Right hindlimb (tissue), 1 donor: ENCODE data around the gene WDR81.
"Not testable (repeated sequence)": the region's sequence is repeated elsewhere in the genome, so short reads cannot be mapped to it uniquely, and the experiment has no call there.

Experiments used
- DNase-seq: peaks from one replicate; pipeline ENCODE4 v3.0.0-alpha.2; 2018

The WDR81 gene

DNA sequence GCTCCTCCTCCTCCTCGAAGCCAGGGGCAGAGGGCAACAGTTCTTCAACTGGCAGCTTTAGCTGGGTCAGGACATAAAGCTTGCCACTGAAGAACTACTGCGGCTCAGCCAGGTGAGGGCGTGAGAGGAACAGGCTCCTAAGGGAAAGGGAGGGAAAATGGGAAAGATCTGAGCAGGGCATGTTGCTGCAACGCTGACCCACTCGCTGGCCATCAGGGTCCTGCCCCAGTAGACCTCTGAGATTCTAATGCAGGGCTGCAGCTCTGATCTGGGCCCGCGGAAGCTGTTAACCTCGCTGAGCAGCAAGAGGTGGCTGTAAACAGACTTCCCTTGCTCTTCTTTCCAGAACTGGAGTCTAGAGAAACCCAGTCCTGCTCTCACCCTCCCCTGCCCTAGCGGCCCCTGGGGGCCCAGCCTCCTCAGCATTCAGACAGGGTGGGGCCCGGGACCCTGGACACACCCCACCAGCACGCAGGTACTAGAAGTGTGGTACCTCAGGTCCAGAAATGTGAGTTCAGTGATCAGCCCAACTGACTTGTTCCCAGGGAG is 10.6 kb upstream of the WDR81 start:
- DNase-seq: no peak

DNA sequence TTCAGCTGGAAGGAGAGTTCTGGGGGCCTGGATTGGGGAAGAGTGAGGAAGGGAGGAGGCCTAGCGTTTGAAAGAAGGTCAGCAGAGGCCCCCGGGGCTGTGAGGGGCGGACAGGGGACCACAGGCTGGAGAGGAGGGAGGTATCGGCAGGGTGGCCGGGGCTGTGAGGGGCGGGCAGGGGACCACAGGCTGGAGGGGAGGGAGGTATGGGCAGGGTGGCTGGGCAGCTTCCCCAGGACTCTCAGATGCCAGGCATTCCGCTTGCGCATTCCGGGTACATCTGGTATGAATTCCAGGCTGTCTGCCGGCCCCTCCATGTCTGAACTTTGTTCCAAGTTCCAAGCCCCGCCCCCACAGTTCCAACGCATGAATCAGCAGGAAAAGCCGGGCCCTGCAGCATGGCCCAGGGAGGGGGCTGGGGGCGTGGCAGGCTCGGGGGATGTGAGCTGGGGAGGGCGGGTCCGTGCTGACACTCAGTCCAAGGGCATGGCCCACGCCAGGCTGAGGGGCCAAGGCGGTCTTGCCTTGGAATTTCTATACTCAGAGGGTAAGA is 10.0 kb upstream of the WDR81 start:
- DNase-seq: peak; percentile 99

DNA sequence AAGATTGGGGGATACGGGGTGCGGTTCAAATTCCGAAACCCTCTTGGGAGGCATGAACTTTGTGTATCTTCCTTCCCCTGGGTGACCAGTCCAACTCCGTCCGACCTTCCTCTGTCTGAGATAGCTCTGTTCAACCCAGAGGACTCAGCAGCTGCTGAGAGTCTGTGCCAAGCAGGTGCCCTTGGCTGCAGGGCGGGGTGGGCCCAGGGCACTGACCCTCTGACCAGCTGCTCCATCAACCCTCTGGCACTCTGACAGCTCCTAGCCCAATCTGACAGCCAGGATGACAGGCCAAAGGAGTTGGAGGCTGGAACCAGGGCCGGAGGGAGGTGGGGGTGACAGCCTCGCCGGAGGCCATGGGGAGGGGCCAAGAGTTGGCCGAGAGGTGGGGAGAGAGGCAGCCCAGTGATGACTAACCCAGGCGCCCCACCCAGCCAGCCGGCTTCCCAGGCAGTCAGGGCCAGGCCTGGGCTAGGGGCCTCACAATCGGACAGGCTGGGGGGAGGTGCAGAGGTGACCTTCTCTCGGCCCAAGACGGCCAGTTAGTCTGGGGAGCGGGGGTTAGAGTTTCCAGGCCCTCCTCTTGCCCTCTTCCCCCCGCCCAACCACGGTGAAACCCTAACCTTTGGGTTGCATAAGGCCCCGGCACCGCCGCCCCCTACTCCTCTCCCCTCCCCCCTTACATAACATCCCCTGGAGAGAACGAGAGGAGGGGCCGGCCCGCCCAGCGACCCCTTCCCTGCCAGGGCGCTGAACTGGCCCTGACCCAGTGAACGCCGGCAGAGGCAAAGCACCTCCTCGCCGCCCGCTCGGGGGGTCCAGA is 9.3 kb upstream of the WDR81 start:
- peak; percentile 94 for DNase-seq

DNA sequence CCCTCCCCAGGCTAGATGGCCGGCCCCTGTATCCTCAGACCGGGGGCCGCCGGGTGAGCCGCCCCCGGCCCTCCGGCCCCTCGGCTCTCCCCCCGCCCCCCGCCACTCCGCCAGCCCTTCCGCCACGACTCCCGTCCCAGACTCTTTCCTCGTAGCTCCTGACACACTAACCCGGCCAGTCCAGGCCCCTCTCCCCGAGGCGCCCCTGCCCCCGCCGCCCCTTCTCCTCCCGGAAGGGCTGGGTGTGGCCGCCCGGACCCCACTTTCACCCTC is 8.8 kb upstream of the WDR81 start:
- no peak for DNase-seq

DNA sequence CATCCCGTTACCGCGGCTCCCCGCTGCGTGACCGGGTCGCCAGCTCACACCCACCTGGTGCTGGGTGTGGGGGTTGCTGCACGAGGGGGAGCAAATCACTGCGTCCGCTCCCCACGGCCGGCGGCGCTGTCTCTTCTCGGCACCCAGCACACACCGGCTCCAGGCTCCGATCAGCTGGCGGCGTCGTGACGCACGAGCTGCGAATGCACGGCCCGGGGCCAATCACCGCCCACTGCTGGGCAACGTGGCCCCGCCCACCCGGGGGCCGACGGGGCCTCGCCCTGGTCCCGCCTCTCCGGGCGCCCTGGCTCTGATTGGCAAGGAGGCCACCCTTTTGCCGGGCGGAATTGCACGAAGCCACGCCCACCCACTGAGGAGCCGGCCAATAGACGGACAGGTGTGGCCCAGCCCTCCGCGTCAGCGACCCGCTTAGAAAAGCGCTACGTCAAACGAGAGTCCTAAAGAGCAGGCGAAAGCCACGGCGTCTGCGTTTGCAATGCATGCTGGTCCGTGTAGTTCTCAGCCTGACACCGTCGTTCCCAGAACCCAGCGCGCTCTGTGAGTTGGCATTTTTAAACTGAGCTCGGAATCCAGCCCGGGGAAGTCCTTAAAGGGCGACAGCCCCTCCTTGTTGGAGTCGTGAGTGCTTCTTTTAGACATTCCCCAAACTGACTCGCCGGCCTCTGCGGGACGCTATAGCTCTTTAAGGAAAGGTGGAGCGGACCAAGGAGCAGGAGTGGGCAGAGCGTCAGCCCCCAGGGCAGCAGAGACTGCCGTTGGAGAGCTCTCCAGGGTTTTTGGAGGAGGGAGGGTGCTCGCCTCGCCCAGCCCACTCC is 8.2 kb upstream of the WDR81 start:
- peak; percentile 100 for DNase-seq

DNA sequence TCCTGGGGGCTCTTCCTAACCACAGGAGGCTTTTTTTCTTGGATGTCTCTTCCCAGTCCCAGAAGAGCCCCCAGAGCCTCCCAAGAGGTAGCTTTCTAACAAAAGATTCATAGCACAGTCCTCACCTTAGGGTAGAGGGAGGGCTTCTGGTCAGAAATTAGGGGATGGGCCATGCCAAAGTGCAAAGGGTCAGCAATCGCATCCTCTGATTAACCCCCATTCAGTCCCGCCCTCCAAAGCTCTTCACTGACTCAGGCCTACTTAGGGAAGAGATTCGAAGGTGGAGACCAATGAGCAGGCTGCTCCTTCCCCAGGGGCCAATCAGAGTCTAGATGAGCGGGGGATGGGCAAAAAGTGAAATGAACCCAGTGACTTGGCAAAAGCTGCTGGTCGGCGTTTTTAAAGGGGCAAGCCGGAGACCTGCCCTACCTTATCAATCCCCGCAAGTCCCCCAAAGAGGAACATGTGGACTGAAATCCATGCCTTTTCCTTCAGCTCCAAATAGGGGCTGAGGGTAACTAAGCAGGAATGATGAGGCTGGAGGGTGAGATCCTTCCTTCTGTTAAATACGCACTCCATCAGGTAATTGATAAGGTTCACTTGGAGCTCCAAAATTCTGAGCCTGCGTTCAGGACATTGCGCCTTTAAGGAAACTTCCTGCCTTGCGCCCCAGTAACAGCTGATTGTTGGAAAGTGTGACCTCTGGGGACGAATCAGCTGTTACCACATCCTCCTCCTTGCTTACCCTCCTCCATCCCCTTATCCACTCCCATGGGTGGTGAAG is 7.4 kb upstream of the WDR81 start:
- peak; percentile 93 for DNase-seq

DNA sequence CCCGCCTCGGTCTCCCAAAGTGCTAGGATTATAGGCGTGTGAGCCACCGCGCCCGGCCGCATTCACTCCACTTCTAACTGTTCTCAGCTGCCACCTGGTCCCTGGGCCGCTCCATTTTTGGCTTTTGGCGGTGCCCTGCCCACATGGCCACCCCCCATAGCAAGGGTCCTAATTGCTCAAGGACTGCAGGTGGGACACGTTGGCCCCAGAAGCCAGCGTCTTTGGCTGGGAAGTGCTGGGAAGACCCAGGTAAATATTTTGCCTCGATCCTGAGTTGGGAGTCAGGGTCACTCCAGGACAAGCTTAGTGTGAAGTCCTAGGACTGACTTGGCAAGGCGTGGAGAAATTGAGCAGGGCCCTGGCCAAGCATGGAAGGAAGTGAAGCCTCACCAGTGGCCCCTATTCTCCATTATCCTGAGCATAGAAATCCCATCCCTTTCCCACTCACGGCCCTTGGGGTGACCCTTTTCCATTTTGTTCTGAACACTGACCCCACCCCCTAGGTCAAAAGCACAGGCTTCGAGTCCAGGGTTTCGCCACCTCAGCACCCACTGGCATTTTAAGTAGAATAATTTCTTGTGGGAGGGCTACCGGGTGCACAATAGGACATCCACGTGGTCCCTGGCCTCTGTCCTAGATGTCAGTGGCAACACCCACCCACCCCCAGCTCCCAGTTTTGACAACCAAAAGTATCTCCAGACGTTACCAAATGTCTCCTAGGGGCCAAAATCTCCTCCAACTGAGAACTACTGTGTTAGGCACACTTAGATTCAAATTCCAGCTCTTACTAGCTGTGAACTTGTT is 5.9 kb upstream of the WDR81 start:
- no peak for DNase-seq

DNA sequence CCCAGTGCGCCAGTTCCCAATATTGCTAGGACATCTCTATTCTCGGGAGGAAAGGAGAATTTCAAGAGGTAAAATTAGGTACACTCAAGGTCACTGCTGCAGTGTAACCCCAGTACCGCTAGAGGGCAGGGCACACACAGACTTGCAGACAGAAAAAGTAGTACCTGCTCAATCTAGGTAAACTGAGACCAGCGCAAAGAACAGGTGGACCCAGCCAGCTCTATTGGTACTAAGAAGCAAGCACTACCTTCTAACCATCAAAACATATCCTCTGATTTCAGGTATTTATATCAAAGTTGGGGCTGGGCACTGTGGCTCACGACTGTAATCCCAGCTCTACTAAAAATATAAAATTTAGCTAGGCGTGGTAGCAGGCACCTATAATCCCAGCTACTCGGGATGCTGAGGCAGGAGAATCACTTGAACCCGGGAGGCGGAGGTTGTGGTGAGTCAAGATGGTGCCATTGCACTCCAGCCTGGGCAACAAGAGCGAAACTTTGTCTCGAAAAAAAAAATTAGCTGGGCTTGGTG is 3.6 kb upstream of the WDR81 start:
- no peak for DNase-seq

DNA sequence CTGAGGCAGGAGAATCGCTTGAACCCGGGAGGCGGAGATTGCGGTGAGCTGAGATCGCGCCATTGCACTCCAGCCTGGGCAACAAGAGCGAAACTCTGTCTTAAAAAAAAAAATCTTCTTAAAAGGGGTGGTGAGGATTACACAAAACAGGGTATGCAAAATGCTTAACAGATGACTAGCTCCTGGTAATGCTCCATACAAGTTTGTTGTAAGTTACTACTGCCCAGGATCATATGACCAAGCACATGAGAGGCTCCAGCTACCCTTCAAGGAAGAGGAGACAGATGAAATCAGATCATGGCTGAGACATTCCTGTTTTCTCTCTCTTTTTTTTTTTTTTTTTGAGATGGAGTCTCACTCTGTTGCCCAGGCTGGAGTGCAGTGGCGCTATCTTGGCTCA is 2.5 kb upstream of the WDR81 start:
- DNase-seq: not testable (repeated sequence)

DNA sequence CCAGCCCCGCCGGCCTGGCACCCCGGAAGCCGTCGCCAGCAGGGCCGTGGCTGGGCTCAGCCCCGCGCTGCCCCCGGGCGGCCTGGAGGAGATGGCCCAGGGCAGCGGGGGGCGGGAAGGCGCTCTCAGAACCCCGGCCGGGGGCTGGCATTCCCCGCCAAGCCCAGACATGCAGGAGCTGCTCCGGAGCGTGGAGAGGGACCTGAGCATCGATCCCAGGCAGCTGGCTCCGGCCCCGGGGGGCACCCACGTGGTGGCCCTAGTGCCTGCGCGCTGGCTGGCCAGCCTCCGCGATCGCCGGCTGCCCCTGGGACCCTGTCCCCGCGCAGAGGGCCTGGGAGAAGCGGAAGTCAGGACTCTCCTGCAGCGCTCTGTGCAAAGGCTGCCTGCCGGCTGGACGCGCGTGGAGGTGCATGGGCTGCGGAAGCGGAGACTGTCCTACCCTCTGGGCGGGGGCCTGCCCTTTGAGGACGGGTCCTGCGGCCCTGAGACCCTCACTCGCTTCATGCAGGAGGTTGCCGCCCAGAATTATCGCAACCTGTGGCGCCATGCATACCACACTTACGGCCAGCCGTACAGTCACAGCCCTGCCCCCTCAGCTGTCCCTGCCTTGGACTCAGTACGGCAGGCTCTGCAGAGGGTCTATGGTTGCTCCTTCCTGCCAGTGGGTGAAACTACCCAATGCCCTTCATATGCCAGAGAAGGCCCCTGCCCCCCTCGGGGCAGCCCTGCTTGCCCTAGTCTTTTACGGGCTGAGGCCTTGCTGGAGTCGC is 551 bp downstream of the WDR81 start:
- no peak for DNase-seq

DNA sequence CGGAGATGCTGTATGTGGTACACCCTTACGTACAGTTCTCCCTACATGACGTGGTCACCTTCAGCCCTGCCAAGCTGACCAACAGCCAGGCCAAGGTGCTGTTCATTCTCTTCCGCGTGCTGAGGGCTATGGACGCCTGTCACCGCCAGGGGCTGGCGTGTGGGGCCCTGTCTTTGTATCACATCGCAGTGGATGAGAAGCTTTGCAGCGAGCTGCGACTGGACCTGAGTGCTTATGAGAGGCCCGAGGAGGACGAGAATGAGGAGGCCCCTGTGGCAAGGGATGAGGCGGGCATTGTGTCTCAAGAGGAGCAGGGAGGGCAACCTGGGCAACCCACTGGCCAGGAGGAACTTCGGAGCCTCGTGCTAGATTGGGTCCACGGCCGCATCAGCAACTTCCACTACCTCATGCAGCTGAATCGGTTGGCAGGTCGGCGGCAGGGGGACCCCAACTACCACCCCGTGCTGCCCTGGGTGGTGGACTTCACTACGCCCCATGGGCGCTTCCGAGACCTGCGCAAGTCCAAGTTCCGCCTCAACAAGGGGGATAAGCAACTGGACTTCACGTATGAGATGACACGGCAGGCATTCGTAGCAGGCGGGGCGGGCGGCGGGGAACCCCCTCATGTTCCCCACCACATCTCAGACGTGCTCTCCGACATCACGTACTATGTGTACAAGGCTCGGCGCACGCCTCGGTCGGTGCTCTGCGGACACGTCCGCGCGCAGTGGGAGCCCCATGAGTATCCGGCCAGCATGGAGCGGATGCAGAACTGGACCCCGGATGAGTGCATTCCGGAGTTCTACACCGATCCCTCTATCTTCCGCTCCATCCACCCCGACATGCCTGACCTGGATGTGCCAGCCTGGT is 1.4 kb downstream of the WDR81 start:
- peak; percentile 16 for DNase-seq

DNA sequence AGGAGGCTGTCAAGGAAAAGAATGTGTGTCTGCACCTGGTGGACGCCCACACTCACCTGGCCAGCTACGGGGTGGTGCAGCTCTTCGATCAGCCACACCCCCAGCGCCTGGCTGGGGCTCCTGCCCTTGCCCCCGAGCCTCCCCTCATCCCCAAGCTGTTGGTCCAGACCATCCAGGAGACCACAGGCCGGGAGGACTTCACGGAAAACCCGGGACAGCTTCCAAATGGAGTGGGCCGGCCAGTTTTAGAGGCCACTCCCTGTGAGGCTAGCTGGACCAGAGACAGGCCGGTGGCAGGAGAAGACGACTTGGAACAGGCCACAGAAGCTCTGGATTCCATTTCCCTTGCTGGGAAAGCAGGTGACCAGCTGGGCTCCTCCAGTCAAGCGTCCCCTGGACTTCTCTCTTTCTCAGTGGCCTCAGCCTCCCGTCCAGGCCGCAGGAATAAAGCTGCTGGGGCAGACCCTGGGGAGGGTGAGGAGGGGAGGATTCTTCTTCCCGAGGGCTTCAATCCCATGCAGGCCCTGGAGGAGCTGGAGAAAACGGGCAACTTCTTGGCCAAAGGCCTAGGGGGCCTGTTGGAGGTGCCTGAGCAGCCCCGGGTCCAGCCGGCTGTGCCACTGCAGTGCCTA is 2.2 kb downstream of the WDR81 start:
- DNase-seq: peak; percentile 19

DNA sequence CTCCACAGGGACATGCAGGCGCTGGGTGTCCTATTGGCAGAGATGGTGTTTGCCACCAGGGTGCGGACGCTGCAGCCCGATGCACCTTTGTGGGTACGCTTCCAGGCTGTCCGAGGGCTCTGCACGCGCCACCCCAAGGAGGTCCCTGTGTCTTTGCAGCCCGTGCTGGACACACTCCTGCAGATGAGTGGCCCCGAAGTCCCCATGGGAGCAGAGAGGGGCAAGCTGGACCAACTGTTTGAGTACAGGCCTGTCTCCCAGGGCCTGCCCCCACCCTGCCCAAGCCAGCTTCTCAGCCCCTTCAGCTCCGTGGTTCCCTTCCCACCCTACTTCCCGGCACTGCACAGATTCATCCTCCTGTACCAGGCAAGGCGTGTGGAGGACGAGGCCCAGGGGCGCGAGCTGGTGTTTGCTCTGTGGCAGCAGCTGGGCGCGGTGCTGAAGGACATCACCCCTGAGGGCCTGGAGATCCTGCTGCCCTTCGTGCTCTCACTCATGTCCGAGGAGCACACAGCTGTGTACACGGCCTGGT is 2.8 kb downstream of the WDR81 start:
- DNase-seq: no peak

DNA sequence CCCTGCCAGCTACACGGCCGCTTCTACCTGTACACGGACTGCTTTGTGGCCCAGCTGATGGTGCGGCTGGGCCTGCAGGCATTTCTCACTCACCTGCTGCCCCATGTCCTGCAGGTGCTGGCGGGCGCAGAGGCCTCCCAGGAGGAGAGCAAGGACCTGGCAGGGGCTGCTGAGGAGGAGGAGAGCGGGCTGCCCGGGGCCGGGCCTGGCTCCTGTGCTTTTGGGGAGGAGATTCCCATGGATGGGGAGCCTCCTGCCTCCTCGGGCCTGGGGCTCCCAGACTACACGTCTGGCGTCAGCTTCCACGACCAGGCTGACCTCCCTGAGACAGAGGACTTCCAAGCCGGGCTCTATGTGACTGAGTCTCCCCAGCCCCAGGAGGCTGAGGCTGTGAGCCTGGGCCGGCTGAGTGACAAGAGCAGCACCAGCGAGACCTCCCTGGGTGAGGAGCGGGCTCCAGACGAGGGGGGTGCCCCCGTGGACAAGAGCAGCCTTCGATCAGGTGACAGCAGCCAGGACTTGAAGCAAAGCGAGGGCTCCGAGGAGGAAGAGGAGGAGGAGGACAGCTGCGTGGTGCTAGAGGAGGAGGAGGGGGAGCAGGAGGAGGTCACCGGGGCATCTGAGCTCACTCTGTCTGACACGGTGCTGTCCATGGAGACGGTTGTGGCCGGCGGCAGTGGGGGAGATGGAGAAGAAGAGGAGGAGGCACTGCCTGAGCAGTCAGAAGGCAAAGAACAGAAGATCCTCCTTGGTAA is 3.5 kb downstream of the WDR81 start:
- peak; percentile 16 for DNase-seq

DNA sequence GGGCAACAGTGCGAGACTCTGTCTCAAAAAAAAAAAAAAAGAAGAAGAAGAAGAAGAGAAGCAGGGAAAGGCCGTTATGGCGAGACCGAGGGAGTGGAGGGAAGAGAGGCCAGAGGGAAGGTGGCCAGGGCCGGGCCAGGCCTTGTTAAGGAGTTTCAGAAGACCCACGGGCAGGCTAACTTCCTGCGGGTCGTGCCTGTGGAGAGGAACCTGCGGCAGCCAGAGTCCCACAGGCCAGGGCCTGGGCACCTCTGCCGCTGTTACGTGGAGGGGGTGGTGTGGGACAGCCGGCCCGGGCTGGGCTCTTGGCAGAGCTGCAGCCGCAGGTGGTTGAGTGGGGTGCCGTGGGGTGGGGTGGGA is 5.4 kb downstream of the WDR81 start:
- no peak for DNase-seq

DNA sequence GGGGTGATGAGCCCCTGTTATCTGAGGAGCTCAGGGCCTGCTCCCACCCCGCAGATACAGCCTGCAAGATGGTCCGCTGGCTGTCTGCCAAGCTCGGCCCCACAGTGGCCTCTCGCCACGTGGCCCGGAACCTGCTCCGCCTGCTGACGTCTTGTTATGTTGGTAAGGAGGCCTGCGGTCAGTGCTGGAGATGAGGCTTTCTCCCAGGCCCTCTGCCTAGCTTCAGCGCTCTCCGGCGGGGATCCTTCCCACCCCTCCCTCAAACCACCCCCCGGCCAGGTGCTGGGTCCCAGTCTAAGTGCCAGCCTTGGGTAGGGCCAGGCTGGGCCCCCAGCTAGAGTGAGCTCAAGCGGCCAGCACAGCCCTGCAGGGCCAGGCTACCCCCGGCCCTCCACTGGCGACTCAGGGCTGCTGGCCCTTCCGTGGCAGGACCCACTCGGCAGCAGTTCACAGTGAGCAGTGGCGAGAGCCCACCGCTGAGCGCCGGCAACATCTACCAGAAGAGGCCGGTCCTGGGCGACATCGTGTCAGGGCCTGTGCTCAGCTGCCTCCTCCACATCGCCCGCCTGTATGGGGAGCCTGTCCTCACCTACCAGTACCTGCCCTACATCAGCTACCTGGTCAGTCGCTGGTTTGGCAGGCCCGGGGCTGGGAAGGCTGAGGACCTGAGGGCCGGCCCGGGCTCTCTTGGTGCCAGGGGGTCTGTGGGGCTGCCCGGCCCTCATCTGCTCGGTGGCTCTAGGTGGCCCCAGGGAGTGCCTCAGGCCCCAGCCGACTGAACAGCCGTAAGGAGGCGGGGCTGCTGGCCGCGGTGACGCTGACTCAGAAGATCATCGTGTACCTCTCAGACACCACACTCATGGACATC is 6.1 kb downstream of the WDR81 start:
- DNase-seq: peak; percentile 82

DNA sequence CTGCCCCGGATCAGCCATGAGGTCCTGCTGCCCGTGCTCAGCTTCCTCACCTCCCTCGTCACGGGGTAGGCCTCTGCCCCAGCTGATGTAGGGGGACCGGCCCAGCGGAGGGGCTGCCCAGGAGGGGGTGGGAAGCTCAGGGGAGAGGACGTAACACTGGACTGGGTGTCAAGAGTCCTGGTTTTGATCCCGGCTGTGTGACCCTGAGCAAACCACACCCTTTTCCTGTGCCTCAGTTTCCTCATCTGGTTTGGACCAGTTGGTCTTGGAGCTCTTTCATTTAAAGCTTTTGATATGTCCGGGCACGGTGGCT is 6.6 kb downstream of the WDR81 start:
- peak; percentile 22 for DNase-seq
